ENCODE results near the gene POLA1.

Gene POLA1

GRCh38 chrX:25009407-25009806 is 315.7 kb downstream of the POLA1 start:
- TF ChIP-seq ZNF791 (tag by site-specific recombination; IDR thresholded peaks at IDR 0.05) (no peak), ZSCAN4 (tag by site-specific recombination; IDR thresholded peaks at IDR 0.05) (no peak), ZNF2 (tag by site-specific recombination; IDR thresholded peaks at IDR 0.05) (no peak), ZNF777 (tag by site-specific recombination; IDR thresholded peaks at IDR 0.05; ENCODE audit: borderline replicate concordance) (no peak), ZNF639 (tag by site-specific recombination; IDR thresholded peaks at IDR 0.05) (no peak), ZNF114 (tag by site-specific recombination; IDR thresholded peaks at IDR 0.05) (no peak), ZNF830 (tag by site-specific recombination; IDR thresholded peaks at IDR 0.05; ENCODE audit: low read depth) (no peak), ZNF626 (tag by site-specific recombination; IDR thresholded peaks at IDR 0.05) (no peak), ZNF596 (tag by site-specific recombination; IDR thresholded peaks at IDR 0.05) (no peak), GFI1B (tag by site-specific recombination; IDR thresholded peaks at IDR 0.05) (no peak), KLF10 (tag by site-specific recombination; IDR thresholded peaks at IDR 0.05) (no peak), ZNF174 (tag by site-specific recombination; IDR thresholded peaks at IDR 0.05) (no peak), BCL11A (tag by site-specific recombination; IDR thresholded peaks at IDR 0.05; ENCODE audit: low read depth) (no peak), SCRT2 (tag by site-specific recombination; IDR thresholded peaks at IDR 0.05) (no peak)
- H3K36me3 ChIP-seq (ENCODE audit: control insufficient read depth in 2 of 2, insufficient read depth in 1 of 2, low read length in 2 of 2): no peaks in the 10 kb centered on the region
- ChIA-PET CTCF (interaction anchor here (0.5 to 3.8 kb wide), 3 partner anchors 11 to 274 kb away, joined by 3 to 21 read pairs (median 4); no protein-coding TSS in a partner anchor), POLR2A (no interaction called here)
- H3K4me3 ChIP-seq (ENCODE audit: low read depth, low read length): no peak overlapping the region
- H3K4me1 ChIP-seq (ENCODE audit: control insufficient read depth, insufficient read depth, low read length): no peaks in the 10 kb centered on the region
- H3K27ac ChIP-seq (ENCODE audit: extremely low read depth, low read depth, low read length): no peak overlapping the region
- H3K9me3 ChIP-seq (ENCODE audit: control insufficient read depth, insufficient read depth, low read depth, low read length): no peaks in the 10 kb centered on the region

GRCh38 chrX:25010784-25011588 is 317.3 kb downstream of the POLA1 start:
- Histone ChIP-seq H3K36me3 (ENCODE audit: control insufficient read depth in 2 of 2, insufficient read depth in 1 of 2, low read length in 2 of 2) (no peaks in the 10 kb centered on the region), H3K4me1 (ENCODE audit: control insufficient read depth, insufficient read depth, low read length) (no peaks in the 10 kb centered on the region), H3K27ac (ENCODE audit: extremely low read depth, low read depth, low read length) (no peak overlapping the region), H3K4me3 (ENCODE audit: low read depth, low read length) (no peak overlapping the region), H3K9me3 (ENCODE audit: control insufficient read depth, insufficient read depth, low read depth, low read length) (no peaks in the 10 kb centered on the region)
- ChIA-PET CTCF (interaction anchor here (0.6 to 3.8 kb wide), 2 partner anchors 9 to 738 kb away, joined by 3 to 21 read pairs; no protein-coding TSS in a partner anchor), POLR2A (no interaction called here)
- TF ChIP-seq ZBTB48 (tag by site-specific recombination; IDR thresholded peaks at IDR 0.05): no peak
- TF ChIP-seq ZNF513 (tag by site-specific recombination; IDR thresholded peaks at IDR 0.05): no peak
- TF ChIP-seq ZBTB21 (tag by site-specific recombination; IDR thresholded peaks at IDR 0.05): no peak
- TF ChIP-seq ZNF558 (tag by site-specific recombination; IDR thresholded peaks at IDR 0.05): no peak
- TF ChIP-seq ZNF610 (tag by site-specific recombination; IDR thresholded peaks at IDR 0.05; ENCODE audit: borderline replicate concordance): no peak
